HPDE6-E6E7 (cell line): Measurements from ENCODE around the gene PCBP3.

Experiments used
- DNase-seq: peaks from one replicate; pipeline ENCODE4 v3.0.0; 2011; ENCODE audit warnings: missing footprints; ENCODE audit errors: extremely low spot score

The PCBP3 gene

DNA sequence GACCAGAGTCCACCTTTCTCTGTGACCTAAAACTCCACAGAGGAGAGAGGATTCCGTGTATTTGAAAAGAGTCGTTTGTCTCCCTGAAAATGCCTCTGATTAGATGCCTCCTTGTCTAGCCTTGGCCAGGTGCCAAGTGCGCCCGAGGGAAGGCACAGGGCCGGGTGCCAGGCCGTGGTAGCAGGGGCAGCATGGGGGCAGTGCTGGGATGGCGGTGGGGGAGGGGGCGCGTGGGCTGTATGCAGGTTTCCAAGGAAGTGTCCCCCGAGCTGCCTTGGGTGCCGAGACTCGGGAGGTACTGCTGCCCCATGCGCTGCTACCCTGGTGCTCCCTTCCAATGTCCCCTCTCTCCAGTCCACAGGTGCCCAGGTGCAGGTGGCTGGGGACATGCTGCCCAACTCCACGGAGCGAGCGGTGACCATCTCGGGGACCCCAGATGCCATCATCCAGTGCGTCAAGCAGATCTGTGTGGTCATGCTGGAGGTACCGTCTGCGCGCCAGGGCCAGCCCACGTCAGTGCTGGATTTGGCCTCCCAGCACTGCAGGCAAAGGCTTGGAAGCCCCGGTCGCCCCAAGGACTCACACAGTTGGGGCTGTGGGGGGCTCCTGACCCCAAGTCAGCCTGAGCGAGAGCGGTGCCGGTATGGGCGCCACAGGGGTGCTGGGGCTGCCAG lies 267.2 kb downstream of the PCBP3 start:
- DNase-seq, result no peak

DNA sequence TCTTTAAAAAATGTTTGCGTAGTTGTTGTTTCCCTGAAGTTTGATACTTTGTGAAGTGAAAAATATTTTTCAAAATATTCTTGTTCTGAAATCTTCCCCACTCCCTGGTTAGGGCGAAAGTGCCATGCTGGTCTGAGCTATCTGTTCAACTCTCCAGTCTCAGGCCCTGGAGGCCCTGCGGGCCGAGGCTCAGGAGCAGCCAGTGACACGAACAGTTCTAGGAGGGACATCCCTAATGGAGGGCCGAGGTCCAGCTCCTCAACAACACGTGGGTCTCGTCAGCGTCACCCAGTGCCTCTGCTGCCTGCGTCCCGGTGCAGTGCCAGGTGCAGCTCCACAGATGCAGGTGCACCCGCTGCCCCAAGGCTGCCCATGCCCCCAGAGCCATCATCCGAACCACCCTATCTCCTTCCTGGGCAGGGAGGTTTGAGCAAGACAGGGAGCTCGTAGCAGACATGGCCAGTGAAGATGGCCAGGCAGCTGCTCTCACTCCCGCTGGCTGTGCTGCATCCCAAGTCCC lies 268.3 kb downstream of the PCBP3 start:
- DNase-seq, result no peak

DNA sequence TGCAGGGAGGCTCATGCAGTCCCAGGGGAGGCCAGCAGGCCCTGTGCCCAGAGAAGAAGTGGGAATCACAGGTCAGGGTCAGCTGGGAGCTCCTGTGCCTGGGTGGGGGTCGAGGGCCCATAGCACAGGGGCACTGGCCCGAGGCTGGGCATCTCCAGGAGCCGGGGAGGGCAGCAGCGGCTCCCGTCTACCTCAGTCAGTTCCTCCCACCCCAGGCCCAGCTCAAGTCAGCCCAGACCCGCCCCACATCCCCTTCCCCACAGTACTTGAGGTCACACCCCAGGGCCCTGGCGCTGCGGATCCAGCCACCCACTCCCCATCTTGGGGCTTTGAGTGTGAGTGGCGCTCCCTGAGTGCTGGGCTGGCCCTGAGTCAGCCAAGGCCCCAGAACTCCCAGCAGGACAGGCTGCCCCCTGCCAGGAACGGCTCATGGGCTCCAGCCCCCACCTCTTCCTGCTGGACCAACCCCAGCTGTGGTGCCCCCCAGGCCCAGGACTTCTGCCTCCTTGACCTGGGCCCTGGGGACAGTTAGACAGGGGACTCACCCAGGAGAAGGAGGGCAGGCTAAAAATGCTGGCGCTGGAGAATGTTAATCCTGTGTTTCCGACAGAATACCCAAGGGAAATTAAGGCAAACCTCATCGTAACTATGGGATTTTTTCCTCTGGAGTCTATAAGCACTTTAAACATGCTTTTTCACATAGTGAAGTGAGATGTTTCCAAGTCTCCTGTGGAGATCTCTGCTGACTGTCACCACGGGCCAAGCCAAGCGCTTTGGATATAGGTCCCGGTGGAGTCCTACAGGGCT lies 269.3 kb downstream of the PCBP3 start:
- no peak for DNase-seq

DNA sequence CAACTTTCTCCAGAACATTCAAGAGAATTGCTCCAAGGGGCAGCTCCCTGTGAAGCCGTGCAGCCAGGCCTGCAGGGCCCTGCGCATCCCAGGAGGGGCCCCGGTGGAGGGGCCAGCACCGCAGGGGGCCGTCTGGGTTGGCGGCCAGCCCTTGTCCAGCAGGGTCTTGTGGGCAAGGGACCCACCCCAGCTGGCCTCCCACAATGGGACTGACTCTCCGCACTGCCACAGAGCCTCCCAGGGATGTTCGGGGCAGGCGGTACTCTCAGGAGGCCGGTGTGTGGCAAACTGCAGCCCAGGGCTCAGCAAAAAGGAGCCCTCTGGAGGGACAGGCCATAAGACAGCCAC lies 269.9 kb downstream of the PCBP3 start:
- no peak for DNase-seq

DNA sequence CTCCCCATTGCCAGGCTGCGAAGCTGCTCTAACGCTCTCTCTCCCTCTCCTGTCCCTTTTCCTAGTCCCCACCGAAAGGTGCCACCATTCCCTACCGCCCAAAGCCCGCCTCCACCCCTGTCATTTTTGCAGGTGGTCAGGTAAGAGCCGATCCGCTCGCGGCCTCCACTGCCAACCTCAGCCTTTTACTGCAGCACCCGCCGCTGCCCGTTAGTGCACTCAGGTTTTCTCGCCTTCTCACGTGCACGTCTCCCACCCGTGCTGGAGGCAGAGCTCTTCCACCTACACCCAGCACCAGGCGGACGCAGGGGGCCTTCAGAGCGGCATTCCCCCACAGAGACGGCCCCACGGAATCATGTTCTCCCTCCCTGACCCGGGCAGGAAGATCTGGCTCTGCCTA lies 270.4 kb downstream of the PCBP3 start:
- no peak for DNase-seq

DNA sequence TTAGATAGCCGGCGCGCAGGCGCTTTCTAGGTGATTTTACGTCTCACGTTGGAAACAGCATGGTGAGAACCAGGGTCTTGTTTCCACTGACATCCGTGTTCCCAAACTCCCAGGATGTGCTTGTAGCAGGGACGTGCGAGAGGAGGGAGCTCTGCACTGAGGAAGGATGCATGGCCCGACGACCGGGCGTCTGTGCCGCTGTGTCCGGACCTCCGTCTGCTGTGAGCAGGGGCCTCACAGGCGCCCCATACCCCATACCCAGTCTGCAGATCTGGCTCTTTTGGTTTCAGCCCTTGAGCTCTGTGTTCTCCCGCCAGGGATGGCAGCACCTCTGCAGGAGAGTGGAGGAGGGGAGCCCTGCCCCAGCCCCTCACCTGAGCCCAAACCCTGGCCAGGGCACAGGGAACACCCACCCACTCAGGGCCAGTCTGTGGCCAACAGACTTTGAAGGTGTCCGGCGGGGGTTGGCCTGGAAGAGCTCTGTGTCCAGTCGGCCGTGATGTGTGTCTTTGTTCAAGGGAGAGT lies 270.9 kb downstream of the PCBP3 start:
- DNase-seq, result no peak

DNA sequence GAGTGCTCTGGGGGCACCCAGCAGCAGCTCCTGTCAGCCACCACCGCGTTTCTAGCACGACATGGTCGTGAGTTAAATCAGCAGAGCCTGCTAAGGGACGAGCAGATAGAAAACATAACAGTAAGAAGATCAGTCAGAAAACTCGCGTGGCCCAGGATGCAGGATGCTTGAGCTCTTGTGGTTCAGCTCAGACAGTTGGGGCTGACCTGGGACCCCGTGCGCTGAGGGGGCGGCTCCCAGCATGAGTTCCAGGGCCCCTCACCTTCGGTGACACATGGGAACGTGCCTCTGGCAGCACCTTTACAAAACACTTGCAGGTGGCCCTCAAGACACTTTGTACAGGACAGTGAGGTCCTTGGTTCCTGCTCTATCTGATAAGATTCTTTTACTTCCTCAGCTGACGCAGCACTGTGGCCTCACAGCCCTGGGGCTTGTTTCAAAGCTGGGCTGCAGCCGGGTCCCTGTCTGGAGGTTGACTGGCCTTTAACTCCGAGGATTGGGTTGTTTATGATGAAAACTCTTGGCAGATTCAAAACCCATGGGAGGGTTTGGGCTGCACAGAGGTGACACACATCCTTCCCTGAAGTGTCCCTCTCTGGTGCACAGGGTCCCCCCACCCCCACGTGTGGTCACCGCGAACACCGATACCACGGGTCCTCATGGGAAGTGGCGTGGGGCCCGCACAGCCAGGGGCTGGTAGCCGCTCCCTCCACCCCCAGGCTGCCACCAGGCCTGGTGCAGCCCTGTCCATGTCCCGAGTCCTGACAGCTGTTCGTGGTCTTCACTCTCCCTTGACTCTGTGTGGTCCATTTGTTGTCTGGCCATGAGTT lies 272.7 kb downstream of the PCBP3 start:
- DNase-seq, result no peak

DNA sequence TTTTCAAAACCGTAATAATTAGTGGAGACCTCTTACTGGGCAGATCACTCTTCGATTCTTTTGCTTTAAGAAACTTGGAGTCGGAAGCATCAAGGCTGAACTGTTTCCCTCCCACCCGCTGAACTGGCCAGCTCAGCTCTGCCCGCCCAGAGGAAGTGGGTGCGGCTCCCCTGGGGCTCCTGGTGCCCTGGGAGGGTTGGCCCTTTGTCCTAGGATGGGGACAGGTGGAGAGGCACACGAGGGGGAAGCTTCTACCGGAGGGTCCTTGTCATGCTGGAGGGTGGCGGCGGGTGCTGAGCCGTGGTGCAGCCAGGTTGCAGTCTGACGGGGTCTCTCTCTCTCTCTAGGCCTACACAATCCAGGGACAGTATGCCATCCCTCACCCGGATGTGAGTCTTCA lies 273.7 kb downstream of the PCBP3 start:
- no peak for DNase-seq

DNA sequence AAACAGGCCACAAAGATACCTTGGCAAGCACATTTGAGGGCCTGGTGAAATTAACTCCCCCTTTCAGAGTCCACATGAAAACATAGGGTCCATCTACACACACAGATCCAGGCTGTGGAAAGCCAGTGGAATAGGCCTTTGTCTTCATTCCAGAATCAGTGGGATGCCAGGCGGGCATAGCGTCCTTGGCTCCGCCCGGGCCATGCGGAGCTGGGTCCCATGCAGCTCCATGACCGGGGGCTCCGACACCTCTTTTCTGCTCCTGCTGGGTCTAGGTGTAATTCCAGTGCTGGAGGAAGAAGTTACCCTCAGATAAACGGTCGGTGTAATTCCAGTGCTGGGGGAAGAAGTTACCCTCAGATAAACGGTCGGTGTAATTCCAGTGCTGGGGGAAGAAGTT lies 274.5 kb downstream of the PCBP3 start:
- no peak for DNase-seq

DNA sequence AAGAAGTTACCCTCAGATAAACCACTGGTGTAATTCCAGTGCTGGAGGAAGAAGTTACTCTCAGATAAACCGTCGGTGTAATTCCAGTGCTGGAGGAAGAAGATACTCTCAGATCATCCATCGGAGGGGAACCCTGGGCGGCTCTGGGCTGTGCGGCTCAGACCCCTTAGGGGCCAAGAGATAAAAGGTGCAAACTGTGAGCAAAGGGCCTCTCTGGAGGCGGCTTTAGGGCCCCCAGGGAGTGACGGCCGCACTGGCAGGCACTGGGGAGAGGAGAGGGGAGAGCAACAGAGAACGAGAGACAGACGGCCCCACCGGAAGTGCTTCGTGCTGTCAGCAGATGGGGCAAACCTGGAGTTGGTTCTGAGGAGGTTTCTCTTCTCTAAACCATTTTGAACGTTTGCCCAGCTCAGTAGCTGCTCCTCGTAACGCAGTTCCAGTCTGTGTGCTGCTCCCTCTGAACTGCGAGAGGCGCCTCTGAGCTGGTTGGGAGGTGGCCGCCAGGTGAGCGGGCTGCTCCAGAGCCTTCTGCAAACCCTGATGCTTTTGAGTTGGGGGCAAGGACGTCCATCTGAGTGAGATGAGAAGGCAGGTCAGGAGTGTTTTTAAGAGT lies 275.4 kb downstream of the PCBP3 start:
- no peak for DNase-seq

DNA sequence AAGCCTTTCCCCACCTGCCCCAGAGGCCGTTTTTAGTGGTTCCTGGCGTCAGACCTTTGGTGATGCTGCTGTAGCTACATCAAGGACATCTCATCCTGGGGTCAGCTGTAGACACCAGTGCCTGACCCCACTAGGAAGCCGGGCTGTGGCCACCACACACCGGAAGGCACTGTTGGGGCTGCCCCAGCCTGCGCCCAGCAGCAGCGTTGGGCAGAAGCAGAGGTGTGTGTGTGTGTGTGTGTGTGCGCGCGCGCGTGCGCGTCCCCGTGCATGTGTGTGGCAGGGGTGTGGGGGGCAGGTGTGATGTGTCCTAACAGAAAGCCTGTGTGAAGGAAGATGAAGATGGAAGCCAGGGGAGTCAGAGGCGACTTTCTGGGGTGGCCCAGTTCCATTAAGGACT lies 276.1 kb downstream of the PCBP3 start:
- DNase-seq, result no peak

DNA sequence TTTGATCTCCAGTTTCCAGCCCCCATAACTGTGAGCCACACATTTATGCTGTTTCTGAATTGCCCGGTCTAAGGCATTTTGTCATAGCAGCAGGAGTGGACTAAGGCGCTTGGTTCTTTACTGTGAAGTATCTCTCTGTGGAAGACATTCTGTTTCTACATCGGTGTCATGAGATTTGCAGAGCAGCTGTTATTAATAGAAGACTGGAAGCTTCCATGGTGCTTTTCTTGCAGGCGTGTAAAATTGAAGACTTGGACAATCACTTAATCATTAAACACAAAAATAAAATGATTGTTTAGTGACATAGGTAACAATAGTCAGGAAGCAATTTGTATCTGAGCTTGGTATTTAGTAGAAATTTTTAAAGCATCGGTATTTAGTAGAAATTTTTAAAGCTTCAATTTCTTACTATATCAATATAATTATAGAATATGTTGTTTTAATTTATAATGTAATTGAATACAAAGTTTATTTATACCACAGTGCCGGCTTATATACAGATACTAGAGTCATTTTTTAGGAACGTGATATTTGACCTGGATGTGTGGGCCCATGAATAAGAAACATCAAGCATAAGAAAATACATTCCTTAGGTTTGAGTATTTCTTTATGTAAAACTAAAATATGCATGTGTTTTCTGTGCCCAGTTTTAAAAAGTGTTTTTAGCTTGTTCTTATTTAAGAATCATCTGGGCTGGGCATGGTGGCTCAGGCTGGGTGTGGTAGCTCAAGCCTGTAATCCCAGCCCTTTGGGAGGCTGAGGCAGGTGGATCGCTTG lies 277.5 kb downstream of the PCBP3 start:
- DNase-seq, result no peak

DNA sequence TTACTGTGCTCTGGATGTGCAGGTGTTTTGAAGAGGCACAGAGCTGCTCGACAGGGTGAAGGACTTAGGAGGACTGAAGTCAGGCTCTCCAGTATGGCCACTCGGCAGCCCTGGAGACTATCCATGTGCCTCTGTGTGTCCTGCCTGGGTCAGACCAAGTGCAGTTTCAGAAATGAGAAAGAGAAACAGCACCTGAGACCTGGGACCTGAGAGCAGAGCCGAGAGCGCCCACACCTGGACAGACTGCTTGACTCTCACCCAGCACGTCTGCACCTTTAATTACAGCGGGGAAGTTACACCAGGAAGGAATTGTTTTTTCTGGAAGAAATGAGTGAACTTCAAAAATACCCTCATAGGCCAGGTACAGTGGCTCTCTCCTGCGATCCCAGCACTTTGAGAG lies 278.4 kb downstream of the PCBP3 start:
- DNase-seq, result no peak

DNA sequence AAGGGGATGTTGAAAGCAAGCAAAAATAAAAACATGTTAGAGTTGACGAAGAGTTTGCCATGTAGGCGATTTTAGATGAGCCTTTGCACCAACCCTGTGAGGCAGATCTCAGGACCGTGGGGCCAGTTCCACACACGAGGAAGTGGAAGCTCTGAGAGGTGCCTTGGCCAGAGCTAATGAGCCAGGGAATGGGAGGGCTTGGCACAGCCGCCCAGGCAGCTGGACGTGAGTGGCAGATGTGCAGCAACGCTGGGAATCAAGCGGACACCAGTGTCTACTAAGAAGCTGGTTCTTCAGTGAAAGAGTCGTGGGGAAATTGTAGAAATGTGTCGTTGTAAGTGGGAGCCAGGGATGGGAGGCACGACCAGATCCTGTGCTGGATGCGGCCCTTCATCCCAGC lies 279.1 kb downstream of the PCBP3 start:
- DNase-seq, result no peak

DNA sequence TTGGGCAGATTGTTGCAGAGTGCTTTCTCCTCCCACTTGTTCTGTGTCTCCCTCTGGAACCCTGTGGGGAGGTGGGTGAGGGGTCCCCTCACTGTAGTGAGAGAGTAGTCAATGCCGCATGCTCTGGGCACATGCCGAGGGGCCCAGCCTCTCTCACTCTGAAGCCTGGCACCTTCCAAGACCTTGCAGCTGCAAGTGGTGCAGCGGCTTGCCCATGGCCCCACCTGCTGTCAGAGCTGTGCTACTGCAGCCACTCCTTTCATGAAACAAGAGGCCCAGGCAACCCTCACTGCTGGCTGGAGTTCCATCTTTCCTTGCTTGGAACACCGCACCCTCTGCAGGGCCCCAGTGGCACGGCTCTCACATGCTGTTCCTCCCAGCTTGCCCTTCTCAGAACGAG lies 279.6 kb downstream of the PCBP3 start:
- DNase-seq, result no peak

DNA sequence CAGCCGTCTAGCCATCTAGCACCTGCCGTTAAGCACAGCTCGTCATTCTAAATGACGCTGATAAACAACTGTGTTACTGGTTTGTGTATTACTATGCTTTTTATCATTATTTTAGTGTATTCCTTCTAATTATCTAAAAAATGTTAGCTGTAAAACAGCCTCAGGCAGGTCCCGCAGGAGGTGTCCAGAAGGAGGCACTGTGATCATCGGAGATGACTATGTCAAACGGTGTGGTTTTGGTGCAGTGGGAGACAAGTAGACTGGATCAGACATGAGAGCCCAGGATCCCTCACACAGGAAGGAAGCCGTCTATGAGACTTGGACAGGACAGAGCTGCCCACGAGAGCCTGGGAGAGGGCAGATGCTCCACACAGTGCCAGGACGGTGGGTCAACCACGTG lies 282.8 kb downstream of the PCBP3 start:
- no peak for DNase-seq

DNA sequence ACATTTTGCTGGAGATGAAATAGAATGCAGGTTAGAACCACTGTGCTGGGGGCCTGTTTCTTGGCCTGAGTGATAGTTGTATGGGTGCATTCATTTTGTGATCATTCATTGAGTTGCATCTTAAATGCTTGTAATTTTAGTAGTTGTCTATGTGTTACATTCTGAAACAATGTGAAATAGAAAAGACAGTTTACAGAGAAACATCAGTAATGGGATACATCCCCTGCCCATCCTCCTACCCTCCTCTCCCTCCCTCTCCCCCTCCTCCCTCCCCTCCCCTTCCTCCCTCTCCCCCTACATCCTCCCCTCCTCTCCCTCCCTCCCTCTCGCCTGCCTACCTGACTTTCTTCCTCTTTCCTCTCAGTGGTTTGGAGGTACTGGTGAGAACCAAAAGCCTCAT lies 283.5 kb downstream of the PCBP3 start:
- DNase-seq, result no peak

DNA sequence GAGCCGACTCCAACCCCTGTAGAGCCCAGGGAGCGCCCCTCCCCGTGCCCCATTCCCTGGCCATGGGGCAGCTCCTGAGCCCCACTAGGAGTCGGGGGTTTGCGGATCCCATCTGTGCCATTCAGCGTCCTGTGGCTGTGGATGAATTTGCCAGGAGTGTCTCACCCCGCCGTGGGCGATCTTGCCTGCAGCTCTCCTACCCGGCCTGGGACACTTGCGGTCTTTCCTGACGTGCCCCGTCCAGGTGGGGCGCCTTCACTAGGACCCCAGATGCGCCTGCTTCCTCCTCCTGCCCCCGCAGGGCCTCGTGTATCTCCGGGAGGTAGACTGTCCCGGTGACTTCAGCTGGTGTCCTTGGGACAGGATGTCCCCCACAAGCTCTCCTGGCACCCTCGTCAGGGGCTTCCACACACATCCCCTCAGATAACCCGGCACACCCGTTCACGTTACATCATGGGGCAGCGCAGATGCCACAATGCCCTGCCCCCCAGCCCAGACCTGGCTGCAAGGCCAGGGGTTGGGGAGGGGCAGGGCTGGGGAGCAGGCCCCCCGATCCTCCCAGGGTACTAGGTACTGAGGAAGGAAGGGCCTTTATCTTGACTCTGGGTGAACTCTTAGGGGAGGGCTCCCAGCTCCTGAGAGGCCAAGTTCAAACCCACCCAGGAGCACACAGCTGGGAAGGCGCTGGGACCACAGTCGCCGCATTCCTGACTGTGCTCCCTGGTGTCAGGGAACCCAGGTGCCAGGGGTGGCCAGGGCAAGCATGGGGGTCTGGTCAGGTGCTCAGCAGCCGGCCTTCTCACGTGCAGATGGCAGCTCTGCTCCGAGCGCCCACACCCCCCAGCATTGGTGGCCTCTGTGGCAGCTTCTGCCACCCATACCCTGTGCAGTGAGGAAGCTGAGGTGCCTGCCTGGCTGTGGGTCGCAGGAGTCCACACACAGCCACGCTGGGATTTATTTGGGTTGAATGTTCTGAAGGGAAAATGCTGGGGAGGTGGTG lies 284.6 kb downstream of the PCBP3 start:
- no peak for DNase-seq

DNA sequence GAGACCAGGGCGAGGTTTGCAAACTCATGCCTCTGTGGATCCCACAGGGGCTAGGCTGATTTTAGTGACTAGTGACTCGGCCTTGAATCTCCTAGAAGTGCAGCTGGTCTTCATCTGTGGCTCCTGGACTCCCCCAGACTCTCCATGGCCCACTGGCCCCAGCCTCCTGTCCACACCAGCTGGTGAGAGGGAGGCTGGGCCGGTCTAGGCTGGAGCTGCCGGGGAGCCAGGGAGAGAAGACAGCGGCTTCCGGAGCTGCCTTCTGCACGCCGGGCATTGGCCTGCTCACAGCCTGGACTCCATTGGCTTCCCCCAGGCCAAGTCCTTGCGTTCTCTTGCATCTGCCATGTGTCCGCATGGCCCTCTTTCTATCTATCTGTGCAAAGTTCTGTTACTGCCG lies 285.9 kb downstream of the PCBP3 start:
- no peak for DNase-seq

DNA sequence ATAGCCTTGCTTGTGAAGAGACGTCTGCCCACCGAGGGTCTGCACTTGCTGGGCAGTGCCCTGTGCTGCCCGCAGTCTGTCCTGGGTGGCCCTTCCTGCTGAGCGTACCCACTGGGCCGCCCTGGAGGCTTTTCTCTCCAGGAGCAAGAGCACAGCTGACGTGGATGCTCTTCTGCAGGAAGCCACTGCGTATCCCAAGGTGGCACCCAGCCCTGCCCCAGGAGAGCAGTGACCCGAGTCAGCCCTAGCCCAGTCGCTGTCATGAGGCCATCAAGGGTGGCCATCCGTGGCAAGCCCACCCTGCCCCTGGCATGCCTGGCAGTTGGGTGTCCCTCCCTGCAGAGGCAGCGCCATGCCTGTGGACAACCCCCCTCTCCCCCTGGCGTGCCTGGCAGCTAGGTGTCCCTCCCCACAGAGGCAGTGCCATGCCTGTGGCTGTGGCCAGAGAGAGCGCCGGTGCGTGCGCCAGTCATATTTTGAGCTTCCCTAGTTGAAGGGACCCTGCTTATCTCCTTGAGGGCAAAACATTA lies 286.8 kb downstream of the PCBP3 start:
- DNase-seq, result no peak
